ENCODE data around the gene TBL1Y.
"Not testable (repeated sequence)": the region's sequence is repeated elsewhere in the genome, so short reads cannot be mapped to it uniquely, and the experiment has no call there.

TBL1Y gene

GRCh38 chrY:6974971-6975370 lies 64.5 kb downstream of the TBL1Y start:
- no peak for DNase-seq

- no peak for DNase-seq
These were observed 67.3 kb downstream of the TBL1Y start for GRCh38 chrY:6977783-6978182.

GRCh38 chrY:6983221-6983620 lies 72.7 kb downstream of the TBL1Y start:
- DNase-seq, result no peak

- no peak for DNase-seq
These were observed 77.3 kb downstream of the TBL1Y start for GRCh38 chrY:6987811-6988210.

DNA sequence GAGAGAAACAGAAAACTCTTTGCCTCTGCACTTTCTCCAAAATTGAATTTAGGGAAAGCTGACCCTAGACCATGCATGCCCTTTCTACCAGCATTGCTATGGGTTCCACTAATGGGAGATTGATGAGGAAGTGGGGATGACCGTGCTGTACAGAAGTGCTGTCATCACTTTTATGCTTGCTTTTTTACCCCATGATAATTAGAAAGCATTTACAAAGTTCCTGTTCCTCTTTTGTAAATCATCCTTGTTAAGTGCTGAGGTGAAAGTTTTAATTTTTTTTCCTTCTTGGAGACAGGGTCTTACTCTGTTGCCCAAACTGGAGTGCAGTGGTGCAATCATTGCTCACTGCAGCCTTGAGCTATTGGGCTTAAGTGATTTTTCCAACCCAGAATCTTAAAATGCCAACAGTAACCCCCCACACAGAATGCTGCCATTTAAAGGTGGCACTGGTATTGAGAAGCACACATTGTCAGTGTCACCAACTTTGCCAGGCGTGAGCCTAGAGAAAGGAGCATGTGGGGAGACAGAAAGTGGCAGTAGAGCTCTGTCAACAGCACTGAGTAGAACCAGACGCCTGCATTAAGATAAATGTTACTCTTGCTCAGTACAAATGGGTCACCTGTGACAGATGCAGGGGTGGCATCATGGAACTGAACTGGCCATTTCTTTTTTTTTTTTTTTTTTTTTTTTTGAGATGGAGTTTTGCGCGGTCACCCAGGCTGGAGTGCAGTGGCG lies 79.6 kb downstream of the TBL1Y start:
- no peak for DNase-seq

GRCh38 chrY:6992041-6992440 lies 81.5 kb downstream of the TBL1Y start:
- no peak for DNase-seq

DNA sequence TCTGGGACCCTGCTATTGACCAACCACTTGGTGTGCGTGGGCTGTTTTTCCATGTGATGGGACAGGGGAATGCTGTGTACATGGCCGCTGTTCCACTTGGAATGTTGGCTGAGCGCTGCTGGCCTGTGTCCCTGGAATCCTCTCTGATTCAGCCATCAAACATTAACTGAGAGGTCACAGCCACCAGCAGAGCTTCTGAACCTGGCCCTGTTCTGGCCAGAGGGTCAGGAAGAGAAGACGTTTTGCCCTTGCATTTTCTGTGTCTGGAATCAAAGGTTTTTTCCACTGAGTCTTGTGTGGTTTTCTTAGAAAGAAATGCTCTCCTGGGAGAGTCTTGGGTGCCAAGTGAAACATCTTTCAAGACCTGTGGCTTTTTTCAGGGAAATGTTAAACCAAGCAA lies 85.5 kb downstream of the TBL1Y start:
- DNase-seq, result no peak

DNA sequence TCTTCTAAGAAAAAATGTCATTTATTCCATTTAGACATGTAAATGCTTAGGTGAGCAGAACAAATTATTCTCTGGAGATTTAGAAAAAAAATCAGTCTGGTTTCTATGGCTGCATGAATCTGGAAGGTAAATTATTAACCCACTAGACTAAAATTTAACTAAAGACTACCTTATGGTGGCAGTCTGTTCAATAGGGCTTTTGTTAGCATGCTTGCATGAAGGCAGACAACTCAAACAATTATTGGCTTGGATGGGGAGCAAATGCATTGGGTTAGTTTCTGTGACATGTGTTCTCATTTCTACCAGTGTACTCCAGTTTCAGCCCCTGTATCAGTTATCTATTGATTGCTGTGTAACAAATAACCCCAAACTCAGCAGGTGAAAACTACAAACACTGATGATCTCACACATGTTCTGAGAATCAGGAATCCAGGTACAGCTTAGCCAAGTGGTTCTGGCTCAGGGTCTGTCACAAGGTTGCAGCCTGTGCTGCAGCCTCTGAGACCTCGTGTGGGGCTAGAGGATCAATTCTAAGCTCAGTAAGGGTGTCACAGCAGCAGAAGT lies 87.1 kb downstream of the TBL1Y start:
- DNase-seq, result no peak

GRCh38 chrY:6999905-7000304 lies 89.4 kb downstream of the TBL1Y start:
- no peak for DNase-seq

DNA sequence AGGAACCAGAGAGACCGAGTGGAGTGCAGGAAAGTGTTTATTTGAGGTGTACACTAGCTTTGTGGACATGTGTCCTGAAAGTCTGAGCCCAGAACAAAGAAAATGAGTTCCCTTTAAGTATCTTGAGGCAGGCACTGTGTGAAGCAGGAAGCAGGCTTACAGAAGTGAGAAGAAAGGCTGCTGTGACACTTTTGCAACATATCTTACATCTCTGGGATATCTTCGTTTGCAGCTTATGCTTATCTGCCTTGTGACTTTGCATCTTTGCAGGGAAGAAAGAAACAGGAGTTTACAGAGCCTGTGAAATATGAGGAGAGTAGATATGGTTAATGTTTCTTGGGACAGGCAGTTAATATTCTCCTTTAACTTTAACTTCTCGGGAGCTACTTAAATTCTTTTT lies 92.1 kb downstream of the TBL1Y start:
- DNase-seq, result no peak

- DNase-seq, result no peak
These were observed 97.4 kb downstream of the TBL1Y start for GRCh38 chrY:7007911-7008310.

DNA sequence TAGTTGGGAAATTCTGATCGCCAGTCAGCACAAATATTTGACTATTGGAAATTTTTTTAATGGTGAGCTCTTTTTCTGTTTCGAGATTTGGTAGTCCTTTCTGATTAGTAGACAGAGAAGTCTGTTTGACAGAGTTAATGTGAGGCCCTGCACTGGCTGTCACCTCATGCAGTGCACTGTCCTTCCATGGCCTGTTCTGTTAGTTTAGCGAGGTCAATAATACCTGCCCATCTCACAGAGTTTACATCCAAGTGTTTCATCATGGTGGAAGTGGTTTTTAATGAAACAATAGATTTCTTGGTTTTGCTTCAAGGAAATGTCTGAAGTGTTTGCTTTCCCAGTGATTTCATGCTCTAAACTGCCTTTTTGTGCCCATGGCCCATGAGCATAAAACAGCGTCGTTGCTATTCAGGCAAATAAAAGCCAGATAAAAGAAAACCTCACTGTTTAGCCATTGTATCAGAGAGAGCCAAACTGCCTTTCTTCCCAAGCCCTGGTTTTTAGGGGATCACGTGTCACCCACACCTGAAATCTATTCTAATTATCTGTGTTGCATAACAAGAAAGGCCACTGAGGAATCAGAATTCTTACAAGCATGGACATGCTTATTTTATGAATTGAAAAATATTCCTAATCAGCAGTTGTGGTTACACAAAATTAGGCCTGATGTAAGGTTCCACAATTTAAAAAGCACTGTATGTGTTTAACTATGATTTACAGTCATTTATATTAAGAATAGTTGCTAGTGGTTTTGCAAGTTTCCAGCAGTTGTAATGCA lies 98.3 kb downstream of the TBL1Y start:
- no peak for DNase-seq

- no peak for DNase-seq
These were observed 102.6 kb downstream of the TBL1Y start for GRCh38 chrY:7013051-7013450.

GRCh38 chrY:7016521-7016920 lies 106.0 kb downstream of the TBL1Y start:
- no peak for DNase-seq

DNA sequence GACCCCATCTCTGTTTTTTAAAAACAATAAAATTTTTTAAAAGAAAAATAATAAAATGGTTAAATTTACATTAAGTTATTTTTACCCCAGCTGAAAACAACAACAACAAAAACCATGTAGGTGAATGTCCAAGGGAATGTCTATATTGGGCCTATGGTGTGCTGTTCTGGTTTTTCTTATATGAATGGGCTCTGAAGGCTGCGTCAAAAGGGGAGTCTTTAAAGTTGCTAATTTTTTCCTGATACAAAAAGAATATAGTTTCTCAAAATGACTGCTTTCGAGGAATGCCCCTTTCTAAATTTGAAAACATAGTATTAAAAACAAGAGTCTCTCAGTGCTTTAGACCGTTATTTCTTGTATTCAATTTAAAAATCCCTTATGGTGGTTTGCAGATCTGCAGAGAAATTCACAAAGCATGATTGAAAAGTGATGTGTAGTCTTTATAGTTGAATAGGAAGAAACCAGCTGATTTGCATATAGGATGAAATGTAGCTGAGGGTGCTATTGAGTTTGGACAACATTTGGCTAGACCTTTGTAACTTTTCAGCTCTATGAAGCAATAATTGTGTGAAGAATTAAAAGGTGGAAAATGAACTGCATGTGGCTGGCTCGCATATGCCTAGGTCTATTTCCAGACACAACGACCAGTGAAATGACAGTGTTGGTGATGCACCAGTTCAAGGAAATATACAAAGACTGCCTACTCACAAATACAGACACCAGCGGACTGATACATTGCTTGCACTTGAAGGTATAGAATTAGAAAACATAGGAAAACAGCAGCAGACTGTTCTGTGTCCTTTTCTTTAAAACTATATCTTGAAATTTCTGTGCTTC lies 107.0 kb downstream of the TBL1Y start:
- no peak for DNase-seq

DNA sequence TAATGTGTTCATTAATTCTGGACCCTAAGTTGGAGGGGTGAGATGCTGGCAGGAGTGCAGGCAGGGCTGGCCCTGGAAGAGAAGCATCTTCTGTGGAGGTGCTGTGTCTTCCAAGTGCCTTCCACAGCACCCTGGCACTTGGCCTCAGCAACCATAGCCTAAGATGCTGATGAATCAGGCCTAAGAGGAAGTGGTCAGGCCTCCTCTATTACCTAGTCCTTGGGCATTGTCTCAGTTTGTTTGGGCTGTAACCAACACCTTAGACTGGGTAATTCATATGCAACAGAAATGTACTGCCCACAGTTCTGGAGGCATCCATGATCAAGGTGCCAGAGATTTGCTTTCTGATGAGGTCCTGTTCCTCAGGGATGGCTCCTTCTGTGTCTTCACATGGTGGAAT lies 128.5 kb downstream of the TBL1Y start:
- no peak for DNase-seq

DNA sequence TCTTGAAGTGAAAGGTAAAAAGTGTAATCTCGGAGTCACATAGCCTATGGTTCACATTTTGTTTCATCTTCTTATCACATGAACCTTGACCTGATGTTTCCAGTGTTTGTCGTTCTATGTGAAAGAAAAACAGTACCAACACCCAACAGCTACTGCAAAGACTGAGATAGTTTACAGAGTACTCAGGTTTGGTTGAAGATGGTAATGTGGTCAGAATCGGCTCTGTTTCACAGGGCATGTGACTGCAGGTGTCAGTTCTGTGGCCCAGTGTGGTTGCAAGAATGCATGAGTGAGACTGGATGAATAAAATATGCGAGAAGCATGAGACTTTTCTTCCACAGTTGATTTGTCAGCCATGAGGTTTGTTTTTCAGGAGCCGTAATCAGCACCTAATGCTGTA lies 130.2 kb downstream of the TBL1Y start:
- DNase-seq, result no peak

GRCh38 chrY:7041983-7042382 lies 131.5 kb downstream of the TBL1Y start:
- DNase-seq, result no peak

- not testable (repeated sequence) for DNase-seq
These were observed 142.0 kb downstream of the TBL1Y start for GRCh38 chrY:7052461-7052860.

- DNase-seq, result no peak
These were observed 146.4 kb downstream of the TBL1Y start for GRCh38 chrY:7056886-7057285.

DNA sequence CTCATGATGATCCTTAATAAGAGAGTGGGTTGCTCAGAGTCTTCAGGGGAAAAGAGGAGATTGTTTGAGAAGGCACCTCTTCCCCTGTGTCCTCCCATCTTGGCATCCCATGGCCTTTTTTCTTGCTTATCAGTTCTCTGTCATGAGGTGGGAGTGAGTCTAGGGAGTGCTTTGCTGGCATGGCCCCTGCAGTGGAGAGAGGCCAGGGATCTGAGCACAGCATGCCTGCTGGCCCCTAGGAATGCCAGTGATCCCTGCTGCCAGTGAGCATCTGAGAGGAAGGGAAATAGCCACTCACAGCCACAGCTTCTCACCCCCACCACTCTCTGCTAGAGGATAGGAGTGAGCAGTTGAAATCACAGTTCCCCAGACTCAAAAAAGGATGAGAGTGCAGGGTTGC lies 168.2 kb downstream of the TBL1Y start:
- no peak for DNase-seq

GRCh38 chrY:7080548-7080947 lies 170.1 kb downstream of the TBL1Y start:
- not testable (repeated sequence) for DNase-seq

GRCh38 chrY:7085606-7086005 lies 175.1 kb downstream of the TBL1Y start:
- no peak for DNase-seq
